GM12873 (cell line): Measurements from ENCODE around the gene EVA1A.

Experiments used
- TF ChIP-seq, protein P1 (sequence below): IDR thresholded peaks from 2 replicates; pipeline ENCODE4 v1.5.1; 2012; ENCODE audit warnings: low read depth, mild to moderate bottlenecking, moderate library complexity, low read length, control low read depth; ENCODE audit not compliant: insufficient read depth; ENCODE audit errors: missing control alignments

EVA1A gene

GRCh38 chr2:75525434-75526310 lies 35.1 kb downstream of the EVA1A start:
- TF ChIP-seq, protein P1, sequence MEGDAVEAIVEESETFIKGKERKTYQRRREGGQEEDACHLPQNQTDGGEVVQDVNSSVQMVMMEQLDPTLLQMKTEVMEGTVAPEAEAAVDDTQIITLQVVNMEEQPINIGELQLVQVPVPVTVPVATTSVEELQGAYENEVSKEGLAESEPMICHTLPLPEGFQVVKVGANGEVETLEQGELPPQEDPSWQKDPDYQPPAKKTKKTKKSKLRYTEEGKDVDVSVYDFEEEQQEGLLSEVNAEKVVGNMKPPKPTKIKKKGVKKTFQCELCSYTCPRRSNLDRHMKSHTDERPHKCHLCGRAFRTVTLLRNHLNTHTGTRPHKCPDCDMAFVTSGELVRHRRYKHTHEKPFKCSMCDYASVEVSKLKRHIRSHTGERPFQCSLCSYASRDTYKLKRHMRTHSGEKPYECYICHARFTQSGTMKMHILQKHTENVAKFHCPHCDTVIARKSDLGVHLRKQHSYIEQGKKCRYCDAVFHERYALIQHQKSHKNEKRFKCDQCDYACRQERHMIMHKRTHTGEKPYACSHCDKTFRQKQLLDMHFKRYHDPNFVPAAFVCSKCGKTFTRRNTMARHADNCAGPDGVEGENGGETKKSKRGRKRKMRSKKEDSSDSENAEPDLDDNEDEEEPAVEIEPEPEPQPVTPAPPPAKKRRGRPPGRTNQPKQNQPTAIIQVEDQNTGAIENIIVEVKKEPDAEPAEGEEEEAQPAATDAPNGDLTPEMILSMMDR = no peak

- TF ChIP-seq, protein P1 = no peak
These were observed 36.3 kb downstream of the EVA1A start for GRCh38 chr2:75524276-75524911.

- TF ChIP-seq, protein P1 = no peak
These were observed 37.1 kb downstream of the EVA1A start for GRCh38 chr2:75523313-75524275.

GRCh38 chr2:75522543-75523312 lies 38.0 kb downstream of the EVA1A start:
- TF ChIP-seq, protein P1 = no peak

DNA sequence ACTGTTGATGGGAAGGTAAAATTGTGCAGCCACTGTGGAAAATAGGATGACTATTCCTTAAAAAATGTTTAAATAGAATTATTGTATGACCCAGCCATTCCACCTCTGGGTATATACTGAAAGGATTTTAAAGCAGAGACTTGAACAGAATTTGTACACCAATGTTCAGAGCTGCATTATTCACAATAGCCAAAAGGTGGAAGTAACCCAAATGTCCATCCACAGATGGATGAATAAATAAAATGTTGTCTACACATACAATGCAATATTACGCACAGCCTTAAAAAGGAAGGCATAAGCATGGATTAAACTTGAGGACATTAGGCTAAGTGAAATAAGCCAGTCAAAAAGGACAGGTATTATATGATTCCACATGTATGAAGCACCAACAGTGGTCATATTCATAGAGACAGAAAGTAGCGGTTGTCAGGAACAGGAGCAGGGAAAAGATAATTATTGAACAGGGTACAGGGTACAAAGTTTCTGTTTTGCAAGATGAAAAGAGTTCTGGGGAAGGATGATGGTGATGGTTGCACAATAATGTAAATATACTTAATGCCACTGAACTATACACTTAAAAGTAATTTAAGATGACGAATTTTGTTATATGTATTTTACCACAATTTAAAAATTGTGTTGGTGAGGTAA lies 39.4 kb downstream of the EVA1A start:
- TF ChIP-seq, protein P1 = no peak

GRCh38 chr2:75519843-75520242 lies 40.9 kb downstream of the EVA1A start:
- TF ChIP-seq, protein P1 = no peak
